GM23338 (cell line): Measurements from ENCODE around the gene TGFBR1.

Experiments used
- CREB1 ChIP-seq: fragments of 250-450 bp; sonication (Bioruptor Pico); IDR thresholded peaks from 2 replicates; pipeline ENCODE4 v1.5.0; 2020; ENCODE audit warnings: low read depth, mild to moderate bottlenecking, moderate library complexity
- CTCF ChIP-seq, 2 experiments: fragments of 200-600 bp in 1 of 2; sonication (generic) in 1 of 2; conservative IDR thresholded peaks; 2 replicates each; pipeline versions ENCODE4 v1.5.1 to v1.6.1; 2016 to 2017; ENCODE audit warnings: antibody characterized with exemption in 2 of 2, low read depth in 2 of 2, mild to moderate bottlenecking in 2 of 2, moderate library complexity in 1 of 2
- ETS1 ChIP-seq: IDR thresholded peaks from 2 replicates; pipeline ENCODE4 v1.6.1; 2016; ENCODE audit warnings: antibody characterized with exemption
- EZH2 ChIP-seq: fragments of 200-600 bp; sonication (generic); IDR thresholded peaks from one replicate; pipeline ENCODE4 v1.8.0; 2017; ENCODE audit warnings: antibody characterized with exemption, mild to moderate bottlenecking, low read depth; ENCODE audit not compliant: unreplicated experiment
- EZH2phosphoT487 ChIP-seq: fragments of 200-600 bp; sonication (generic); IDR thresholded peaks from one replicate; pipeline ENCODE4 v1.8.1; 2018; ENCODE audit warnings: antibody characterized with exemption; ENCODE audit not compliant: unreplicated experiment
- JUNB ChIP-seq: IDR thresholded peaks from one replicate; pipeline ENCODE4 v1.6.1; 2016; ENCODE audit warnings: antibody characterized with exemption; ENCODE audit not compliant: unreplicated experiment
- POLR2AphosphoS5 ChIP-seq: IDR thresholded peaks from 2 replicates; pipeline ENCODE4 v1.6.1; 2016; ENCODE audit warnings: antibody characterized with exemption, low read depth
- REST ChIP-seq: IDR thresholded peaks from one replicate; pipeline ENCODE4 v1.6.1; 2018; ENCODE audit warnings: antibody characterized with exemption; ENCODE audit not compliant: unreplicated experiment
- ZNF114 ChIP-seq: fragments of 250-450 bp; sonication (Bioruptor Pico); IDR thresholded peaks from 2 replicates; pipeline ENCODE4 v1.5.0; 2020; ENCODE audit warnings: mild to moderate bottlenecking, moderate library complexity

- no peak for TF ChIP-seq CTCF (conservative IDR thresholded peaks at IDR 0.05; ENCODE audit: low read depth in 2 of 2)
- TF ChIP-seq EZH2 = no peak
- TF ChIP-seq POLR2AphosphoS5 = no peak
- no peak for TF ChIP-seq EZH2phosphoT487
- no peak for TF ChIP-seq JUNB
- no peak for TF ChIP-seq ETS1
- TF ChIP-seq REST = no peak
- no peak for TF ChIP-seq CREB1 (CRISPR knock-in tag)
- TF ChIP-seq ZNF114 (CRISPR knock-in tag) = no peak
Observed at GRCh38 chr9:99184110-99184474, 79.2 kb downstream of the TGFBR1 start.
